HG02885 (cell line): ENCODE measurements around the gene ZNF106.

Source experiments
- ATAC-seq: cut with Tn5 transposase; IDR thresholded peaks from one replicate; pipeline ENCODE4 v1.9.1; 2021; ENCODE audit warnings: mild to moderate bottlenecking; ENCODE audit not compliant: unreplicated experiment, poor library complexity

Gene ZNF106

GRCh38 chr15:42490671-42491538 is at the start of gene ZNF106:
ZNF106 (minus strand) TSS chr15:42491141; CDS start chr15:42472289, 18,852 bp downstream.
- peak; percentile 59 for ATAC-seq

- ATAC-seq, result no peak
Measured at GRCh38 chr15:42533246-42533645, 42.3 kb upstream of the ZNF106 start.

- no peak for ATAC-seq
Measured at GRCh38 chr15:42528970-42529369, 38.0 kb upstream of the ZNF106 start.

- ATAC-seq, result no peak
Measured at GRCh38 chr15:42523331-42523730, 32.4 kb upstream of the ZNF106 start.

GRCh38 chr15:42511007-42511391 is 20.1 kb upstream of the ZNF106 start:
- no peak for ATAC-seq

- ATAC-seq, result no peak
Measured at GRCh38 chr15:42510258-42511006, 19.5 kb upstream of the ZNF106 start.

GRCh38 chr15:42508263-42508690 is 17.3 kb upstream of the ZNF106 start:
- ATAC-seq, result no peak

GRCh38 chr15:42507514-42507913 is 16.6 kb upstream of the ZNF106 start:
- ATAC-seq, result no peak

GRCh38 chr15:42504631-42505030 is 13.7 kb upstream of the ZNF106 start:
- ATAC-seq, result no peak

- ATAC-seq, result no peak
Measured at GRCh38 chr15:42503825-42504224, 12.9 kb upstream of the ZNF106 start.

- no peak for ATAC-seq
Measured at GRCh38 chr15:42502477-42502876, 11.5 kb upstream of the ZNF106 start.

GRCh38 chr15:42499858-42500609 is 9.1 kb upstream of the ZNF106 start:
- no peak for ATAC-seq

GRCh38 chr15:42498212-42499068 is 7.5 kb upstream of the ZNF106 start:
- ATAC-seq, result no peak

- ATAC-seq, result peak; percentile 84
Measured at GRCh38 chr15:42495361-42496212, 4.6 kb upstream of the ZNF106 start, which contains the start of gene SNAP23. SNAP23 (plus strand) TSS chr15:42495634; CDS start chr15:42511847, 16,213 bp downstream.

GRCh38 chr15:42494998-42495360 is 4.0 kb upstream of the ZNF106 start:
- ATAC-seq, result no peak

- no peak for ATAC-seq
Measured at GRCh38 chr15:42493679-42494078, 2.7 kb upstream of the ZNF106 start.

- no peak for ATAC-seq
Measured at GRCh38 chr15:42491539-42492225, 741 bp upstream of the ZNF106 start.

- ATAC-seq, result no peak
Measured at GRCh38 chr15:42490291-42490670, 660 bp downstream of the ZNF106 start.
